HUES64 (cell line): ENCODE results near the gene ZNF789.
A peak's percentile ranks its signal among the peaks of the same experiment; 100 is the strongest.

ENCODE experiments used
- H3K27ac ChIP-seq: 2 replicates; pipeline ENCODE4 v1.7.0; 2013; ENCODE audit warnings: low read depth, low read length, inconsistent platforms
- H3K27me3 ChIP-seq: 2 replicates; pipeline ENCODE4 v1.6.1; 2013; ENCODE audit warnings: mild to moderate bottlenecking, low read length; ENCODE audit not compliant: insufficient read depth
- H3K36me3 ChIP-seq: 2 replicates; pipeline ENCODE4 v1.6.1; 2013; ENCODE audit warnings: mild to moderate bottlenecking, low read length; ENCODE audit not compliant: insufficient read depth
- H3K4me1 ChIP-seq: 2 replicates; pipeline ENCODE4 v1.6.1; 2013; ENCODE audit warnings: mild to moderate bottlenecking, low read length, moderate library complexity; ENCODE audit not compliant: insufficient read depth
- H3K4me3 ChIP-seq: 2 replicates; pipeline ENCODE4 v1.5.1; 2013; ENCODE audit warnings: mild to moderate bottlenecking, low read length, moderate library complexity
- H3K9ac ChIP-seq: 2 replicates; pipeline ENCODE4 v1.6.1; 2013; ENCODE audit warnings: mild to moderate bottlenecking, low read depth, low read length
- H3K9me3 ChIP-seq: 2 replicates; pipeline ENCODE4 v1.6.1; 2013; ENCODE audit warnings: low read depth, low read length; ENCODE audit not compliant: insufficient read depth
- WGBS: fragments of 150-250, 120-280 bp; methylation state at CpG from one replicate; pipeline ENCODE4 v1.1.7; 2013; ENCODE audit warnings: missing lambda C conversion rate; 5-methylcytosine and 5-hydroxymethylcytosine counted together

Gene ZNF789

DNA sequence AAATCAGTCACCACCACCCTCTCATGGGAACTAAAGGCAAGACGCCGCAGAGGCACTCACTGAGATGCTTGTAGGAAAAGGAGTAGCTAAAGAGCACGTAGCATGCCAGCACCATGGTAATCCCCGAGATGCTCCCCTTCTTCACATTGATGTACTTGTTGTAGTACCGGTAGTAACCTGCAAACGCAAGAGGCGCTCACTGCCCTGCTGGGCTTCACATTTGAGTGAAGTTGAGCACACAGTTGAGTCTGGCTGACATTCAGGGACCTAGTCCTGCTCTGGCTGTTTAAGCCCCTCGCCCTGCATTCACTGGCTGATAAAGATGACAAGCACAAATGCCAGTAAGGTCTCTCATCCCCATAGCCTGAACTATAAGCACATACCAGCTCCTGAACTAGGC, 13.6 kb upstream of the ZNF789 start:
- Histone ChIP-seq H3K4me3 (no peak overlapping the region), H3K27ac (no peak overlapping the region), H3K27me3 (no peaks in the 10 kb centered on the region), H3K9me3 (no peaks in the 10 kb centered on the region), H3K4me1 (no peaks in the 10 kb centered on the region), H3K9ac (no peak overlapping the region), H3K36me3 (peaks cover 86% of the 10 kb centered on the region)
- WGBS = 89% methylated on average over 8 of the region's 8 CpGs

GRCh38 chr7:99460651-99461050, 12.0 kb upstream of the ZNF789 start:
- H3K27ac ChIP-seq = no peak overlapping the region
- no peaks in the 10 kb centered on the region for H3K4me1 ChIP-seq
- H3K27me3 ChIP-seq = no peaks in the 10 kb centered on the region
- no peaks in the 10 kb centered on the region for H3K9me3 ChIP-seq
- H3K36me3 ChIP-seq = peaks cover 75% of the 10 kb centered on the region
- 97% methylated on average over 11 of the region's 11 CpGs for WGBS
- H3K9ac ChIP-seq = no peak overlapping the region
- no peak overlapping the region for H3K4me3 ChIP-seq

- no peaks in the 10 kb centered on the region for H3K9me3 ChIP-seq
- no peak overlapping the region for H3K27ac ChIP-seq
- H3K4me3 ChIP-seq = no peak overlapping the region
- peaks cover 69% of the 10 kb centered on the region for H3K36me3 ChIP-seq
- no peaks in the 10 kb centered on the region for H3K4me1 ChIP-seq
- no peak overlapping the region for H3K9ac ChIP-seq
- WGBS = 89% methylated on average over 2 of the region's 2 CpGs
- no peaks in the 10 kb centered on the region for H3K27me3 ChIP-seq
Observed at GRCh38 chr7:99461221-99461620, 11.5 kb upstream of the ZNF789 start.

DNA sequence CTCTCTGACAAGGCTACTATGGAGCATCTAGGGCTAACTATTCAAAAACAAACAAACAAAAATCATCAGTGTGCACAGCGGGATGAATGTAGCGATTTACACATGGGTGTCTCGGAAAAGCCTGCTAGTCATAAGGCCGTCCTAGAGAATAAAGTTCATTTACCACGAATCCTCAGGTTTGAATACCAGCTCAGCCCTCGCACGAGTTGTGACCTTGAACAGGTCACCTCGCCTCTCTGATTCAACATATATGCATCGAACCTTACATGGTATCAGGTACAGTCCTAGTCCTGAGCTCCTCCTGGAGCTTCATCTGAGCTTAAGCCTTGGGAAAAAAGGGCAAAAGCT, 7.3 kb upstream of the ZNF789 start:
- H3K36me3 ChIP-seq = peaks cover 28% of the 10 kb centered on the region
- H3K9ac ChIP-seq = peak overlapping the region; percentile 97
- no peaks in the 10 kb centered on the region for H3K9me3 ChIP-seq
- H3K4me1 ChIP-seq = no peaks in the 10 kb centered on the region
- H3K27ac ChIP-seq = peak overlapping the region; percentile 91
- H3K4me3 ChIP-seq = peak overlapping the region; percentile 90
- WGBS = 10% methylated on average over 9 of the region's 9 CpGs
- H3K27me3 ChIP-seq = no peaks in the 10 kb centered on the region

DNA sequence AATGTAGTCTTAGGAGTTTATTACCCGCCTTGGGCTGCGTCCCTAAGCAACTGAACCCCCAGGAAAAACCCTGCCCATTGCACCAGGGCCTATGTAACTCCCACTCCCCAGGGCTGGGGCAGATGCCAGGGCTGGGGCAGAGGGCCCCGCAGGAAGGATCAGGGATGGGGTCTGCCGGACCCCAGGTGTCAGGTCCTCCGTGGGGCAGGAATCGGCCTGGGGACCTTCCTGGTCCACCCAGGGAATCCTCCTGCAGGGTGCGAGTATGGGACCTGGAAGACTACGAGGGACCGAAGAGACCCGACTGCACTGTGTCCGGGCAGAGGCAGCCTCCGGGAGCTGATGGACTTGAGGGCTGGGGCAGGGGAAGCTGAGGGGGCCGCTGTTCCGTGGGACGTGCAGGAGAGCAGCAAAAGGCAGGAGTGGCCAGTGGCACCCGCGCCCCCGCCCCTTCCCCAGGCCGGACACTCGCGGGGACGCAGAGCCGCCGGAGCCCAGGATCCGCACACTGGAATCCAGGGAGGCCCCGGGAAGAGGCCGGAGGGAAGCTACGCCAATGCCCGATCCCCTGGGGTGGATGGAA, 4.3 kb upstream of the ZNF789 start:
- no peak overlapping the region for H3K9ac ChIP-seq
- H3K27me3 ChIP-seq = no peaks in the 10 kb centered on the region
- WGBS = 92% methylated on average over 29 of the region's 29 CpGs
- no peak overlapping the region for H3K4me3 ChIP-seq
- H3K27ac ChIP-seq = no peak overlapping the region
- H3K36me3 ChIP-seq = peaks cover 9% of the 10 kb centered on the region
- no peaks in the 10 kb centered on the region for H3K4me1 ChIP-seq
- H3K9me3 ChIP-seq = no peaks in the 10 kb centered on the region

- Histone ChIP-seq H3K9ac (peak overlapping the region; percentile 43; the same call in 1 of the 2 replicates), H3K9me3 (no peaks in the 10 kb centered on the region), H3K4me1 (no peaks in the 10 kb centered on the region), H3K27ac (no peak overlapping the region; the same call in 1 of the 2 replicates), H3K4me3 (peak overlapping the region; percentile 50), H3K36me3 (0 out of 2 replicates have a peak, but pooled peaks cover 1% of the 10 kb centered on the region), H3K27me3 (no peaks in the 10 kb centered on the region)
- whole genome bisulfite sequencing = 41% methylated on average over 23 of the region's 23 CpGs
Observed at GRCh38 chr7:99469381-99470065, 3.2 kb upstream of the ZNF789 start.

- 9% methylated on average over 7 of the region's 7 CpGs for WGBS
- peaks cover 17% of the 10 kb centered on the region for H3K36me3 ChIP-seq
- H3K9ac ChIP-seq = peak overlapping the region; percentile 85
- H3K27me3 ChIP-seq = no peaks in the 10 kb centered on the region
- H3K9me3 ChIP-seq = no peaks in the 10 kb centered on the region
- H3K27ac ChIP-seq = peak overlapping the region; percentile 59; the same call in 1 of the 2 replicates
- H3K4me3 ChIP-seq = peak overlapping the region; percentile 97
- H3K4me1 ChIP-seq = no peaks in the 10 kb centered on the region
Observed at GRCh38 chr7:99473315-99473596, 566 bp downstream of the ZNF789 start.

GRCh38 chr7:99476107-99476506, 3.4 kb downstream of the ZNF789 start:
- Histone ChIP-seq H3K27me3 (no peaks in the 10 kb centered on the region), H3K9ac (no peak overlapping the region), H3K4me1 (no peaks in the 10 kb centered on the region), H3K9me3 (no peaks in the 10 kb centered on the region), H3K4me3 (no peak overlapping the region), H3K36me3 (peaks cover 43% of the 10 kb centered on the region), H3K27ac (no peak overlapping the region)
- WGBS = 88% methylated on average over 5 of the region's 5 CpGs

DNA sequence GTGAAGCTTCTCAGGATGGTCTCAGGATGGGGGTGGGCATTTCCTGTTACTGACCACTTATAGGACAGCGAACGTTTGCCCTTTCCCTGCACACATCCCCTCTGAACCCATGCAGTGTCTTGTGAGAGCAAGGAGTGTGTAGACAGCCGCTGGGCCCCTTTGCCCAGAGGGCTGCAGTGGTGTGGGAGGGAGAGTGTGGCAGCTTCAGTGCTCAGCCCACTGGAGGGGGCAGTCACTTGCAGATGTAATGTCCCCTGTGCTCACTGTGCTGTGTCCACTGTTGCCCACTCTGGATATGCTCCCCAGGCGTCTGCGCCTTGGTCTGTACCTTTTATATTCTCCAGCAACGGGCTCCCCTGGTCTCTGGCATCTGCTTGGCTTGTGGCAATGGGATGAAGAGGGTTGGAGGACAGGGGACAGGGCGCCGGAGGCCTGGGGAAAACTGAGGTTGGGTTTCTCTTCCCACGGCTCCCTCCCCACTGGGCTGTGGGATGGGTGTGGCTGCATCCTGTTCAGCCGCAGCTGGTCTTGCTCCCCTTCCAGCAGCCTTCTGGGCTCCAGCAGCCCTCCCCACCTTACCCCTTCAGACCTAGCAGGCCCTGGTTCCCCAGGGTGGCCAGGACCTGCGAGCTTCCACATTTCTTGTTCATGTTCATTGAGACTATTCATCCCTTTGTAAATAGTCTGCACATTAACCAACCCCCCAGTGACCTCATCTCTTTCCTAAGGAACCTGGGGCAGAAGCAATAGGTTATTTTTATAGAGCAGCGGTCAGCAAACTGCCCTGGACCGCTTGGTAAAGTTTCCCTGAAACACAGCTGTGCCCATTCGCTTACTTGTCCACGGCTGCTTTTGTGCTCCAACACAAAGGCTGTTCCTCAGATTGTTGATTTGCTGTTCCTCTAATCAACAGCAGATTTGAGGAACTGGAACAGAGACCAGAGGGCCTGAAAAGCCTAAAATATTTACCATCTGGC, 6.1 kb downstream of the ZNF789 start:
- H3K4me3 ChIP-seq = no peak overlapping the region
- H3K9me3 ChIP-seq = no peaks in the 10 kb centered on the region
- H3K36me3 ChIP-seq = peaks cover 58% of the 10 kb centered on the region
- H3K27ac ChIP-seq = no peak overlapping the region
- WGBS = 93% methylated on average over 14 of the region's 15 CpGs
- no peaks in the 10 kb centered on the region for H3K27me3 ChIP-seq
- H3K4me1 ChIP-seq = no peaks in the 10 kb centered on the region
- no peak overlapping the region for H3K9ac ChIP-seq

GRCh38 chr7:99485094-99485493, 12.4 kb downstream of the ZNF789 start:
- 93% methylated on average over 5 of the region's 5 CpGs for WGBS
- H3K9me3 ChIP-seq = no peaks in the 10 kb centered on the region

GRCh38 chr7:99489235-99489634, 16.5 kb downstream of the ZNF789 start:
- H3K4me3 ChIP-seq = no peak overlapping the region
- H3K4me1 ChIP-seq = no peaks in the 10 kb centered on the region
- peaks cover 12% of the 10 kb centered on the region for H3K9me3 ChIP-seq
- H3K36me3 ChIP-seq = peaks cover 20% of the 10 kb centered on the region
- no peak overlapping the region for H3K27ac ChIP-seq
- no peaks in the 10 kb centered on the region for H3K27me3 ChIP-seq
- H3K9ac ChIP-seq = no peak overlapping the region
- WGBS = 86% methylated on average over 4 of the region's 4 CpGs

More at GRCh38 chr7:99485094-99485493, 12.4 kb downstream of the ZNF789 start:
- no peak overlapping the region for H3K9ac ChIP-seq
- H3K4me3 ChIP-seq = no peak overlapping the region
- H3K4me1 ChIP-seq = no peaks in the 10 kb centered on the region
- no peak overlapping the region for H3K27ac ChIP-seq
- no peaks in the 10 kb centered on the region for H3K27me3 ChIP-seq
- peaks cover 30% of the 10 kb centered on the region for H3K36me3 ChIP-seq
